HEK293 (cell line): ENCODE data around the gene ISOC1.

Source experiments
- YY1 ChIP-seq: fragments of 450-650 bp; formaldehyde crosslinking; IDR thresholded peaks from 2 replicates; pipeline ENCODE4 v1.5.1; 2018; ENCODE audit warnings: missing biosample characterization, missing genetic modification characterization
- ZFP37 ChIP-seq: fragments of 450-650 bp; formaldehyde crosslinking; IDR thresholded peaks from 2 replicates; pipeline ENCODE4 v1.5.1; 2016; ENCODE audit warnings: missing biosample characterization, missing genetic modification characterization
- ZNF2 ChIP-seq: fragments of 450-650 bp; formaldehyde crosslinking; IDR thresholded peaks from 2 replicates; pipeline ENCODE4 v1.5.1; 2016; ENCODE audit warnings: missing biosample characterization, missing genetic modification characterization
- TF ChIP-seq, protein P1 (sequence below): fragments of 450-650 bp; formaldehyde crosslinking; IDR thresholded peaks from 2 replicates; pipeline ENCODE4 v1.5.1; 2016; ENCODE audit warnings: missing biosample characterization, missing genetic modification characterization
- TF ChIP-seq, protein P2 (sequence below): fragments of 450-650 bp; IDR thresholded peaks from 2 replicates; pipeline ENCODE4 v1.5.1; 2018; ENCODE audit warnings: missing biosample characterization, missing genetic modification characterization
- TF ChIP-seq, protein P3 (sequence below): fragments of 450-650 bp; formaldehyde crosslinking; IDR thresholded peaks from 2 replicates; pipeline ENCODE4 v1.5.1; 2016; ENCODE audit warnings: missing biosample characterization, missing genetic modification characterization

DNA sequence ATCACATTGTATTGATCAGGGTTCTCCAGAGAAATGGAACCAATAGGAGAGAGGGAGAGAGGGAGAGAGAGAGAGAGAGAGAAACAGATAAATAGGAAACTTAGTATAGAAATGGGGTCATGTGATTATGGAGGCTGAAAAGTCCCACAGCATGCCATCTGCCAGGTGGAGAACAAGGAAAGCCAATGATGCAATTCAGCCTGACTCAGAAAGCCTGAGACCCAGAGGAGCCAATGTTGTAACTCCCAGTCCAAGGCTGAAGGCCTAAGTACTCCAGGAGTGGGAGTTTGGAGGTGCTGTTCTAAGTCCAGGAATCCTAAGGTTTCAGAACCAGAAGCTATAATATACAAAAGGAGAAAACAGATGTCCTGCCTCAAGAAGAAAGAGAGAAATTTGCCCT, 48.4 kb upstream of the ISOC1 start:
- TF ChIP-seq, protein P1, sequence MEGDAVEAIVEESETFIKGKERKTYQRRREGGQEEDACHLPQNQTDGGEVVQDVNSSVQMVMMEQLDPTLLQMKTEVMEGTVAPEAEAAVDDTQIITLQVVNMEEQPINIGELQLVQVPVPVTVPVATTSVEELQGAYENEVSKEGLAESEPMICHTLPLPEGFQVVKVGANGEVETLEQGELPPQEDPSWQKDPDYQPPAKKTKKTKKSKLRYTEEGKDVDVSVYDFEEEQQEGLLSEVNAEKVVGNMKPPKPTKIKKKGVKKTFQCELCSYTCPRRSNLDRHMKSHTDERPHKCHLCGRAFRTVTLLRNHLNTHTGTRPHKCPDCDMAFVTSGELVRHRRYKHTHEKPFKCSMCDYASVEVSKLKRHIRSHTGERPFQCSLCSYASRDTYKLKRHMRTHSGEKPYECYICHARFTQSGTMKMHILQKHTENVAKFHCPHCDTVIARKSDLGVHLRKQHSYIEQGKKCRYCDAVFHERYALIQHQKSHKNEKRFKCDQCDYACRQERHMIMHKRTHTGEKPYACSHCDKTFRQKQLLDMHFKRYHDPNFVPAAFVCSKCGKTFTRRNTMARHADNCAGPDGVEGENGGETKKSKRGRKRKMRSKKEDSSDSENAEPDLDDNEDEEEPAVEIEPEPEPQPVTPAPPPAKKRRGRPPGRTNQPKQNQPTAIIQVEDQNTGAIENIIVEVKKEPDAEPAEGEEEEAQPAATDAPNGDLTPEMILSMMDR (tag by site-specific recombination): no peak
- TF ChIP-seq ZNF2 (tag by site-specific recombination): no peak
- TF ChIP-seq, protein P2, sequence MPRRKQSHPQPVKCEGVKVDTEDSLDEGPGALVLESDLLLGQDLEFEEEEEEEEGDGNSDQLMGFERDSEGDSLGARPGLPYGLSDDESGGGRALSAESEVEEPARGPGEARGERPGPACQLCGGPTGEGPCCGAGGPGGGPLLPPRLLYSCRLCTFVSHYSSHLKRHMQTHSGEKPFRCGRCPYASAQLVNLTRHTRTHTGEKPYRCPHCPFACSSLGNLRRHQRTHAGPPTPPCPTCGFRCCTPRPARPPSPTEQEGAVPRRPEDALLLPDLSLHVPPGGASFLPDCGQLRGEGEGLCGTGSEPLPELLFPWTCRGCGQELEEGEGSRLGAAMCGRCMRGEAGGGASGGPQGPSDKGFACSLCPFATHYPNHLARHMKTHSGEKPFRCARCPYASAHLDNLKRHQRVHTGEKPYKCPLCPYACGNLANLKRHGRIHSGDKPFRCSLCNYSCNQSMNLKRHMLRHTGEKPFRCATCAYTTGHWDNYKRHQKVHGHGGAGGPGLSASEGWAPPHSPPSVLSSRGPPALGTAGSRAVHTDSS (tag by site-specific recombination): no peak
- no peak for TF ChIP-seq ZFP37
- no peak for TF ChIP-seq YY1
- TF ChIP-seq, protein P3, sequence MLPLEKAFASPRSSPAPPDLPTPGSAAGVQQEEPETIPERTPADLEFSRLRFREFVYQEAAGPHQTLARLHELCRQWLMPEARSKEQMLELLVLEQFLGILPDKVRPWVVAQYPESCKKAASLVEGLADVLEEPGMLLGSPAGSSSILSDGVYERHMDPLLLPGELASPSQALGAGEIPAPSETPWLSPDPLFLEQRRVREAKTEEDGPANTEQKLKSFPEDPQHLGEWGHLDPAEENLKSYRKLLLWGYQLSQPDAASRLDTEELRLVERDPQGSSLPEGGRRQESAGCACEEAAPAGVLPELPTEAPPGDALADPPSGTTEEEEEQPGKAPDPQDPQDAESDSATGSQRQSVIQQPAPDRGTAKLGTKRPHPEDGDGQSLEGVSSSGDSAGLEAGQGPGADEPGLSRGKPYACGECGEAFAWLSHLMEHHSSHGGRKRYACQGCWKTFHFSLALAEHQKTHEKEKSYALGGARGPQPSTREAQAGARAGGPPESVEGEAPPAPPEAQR (tag by site-specific recombination): no peak
